Measurements from ENCODE around the gene MMP23B.

Gene MMP23B

DNA sequence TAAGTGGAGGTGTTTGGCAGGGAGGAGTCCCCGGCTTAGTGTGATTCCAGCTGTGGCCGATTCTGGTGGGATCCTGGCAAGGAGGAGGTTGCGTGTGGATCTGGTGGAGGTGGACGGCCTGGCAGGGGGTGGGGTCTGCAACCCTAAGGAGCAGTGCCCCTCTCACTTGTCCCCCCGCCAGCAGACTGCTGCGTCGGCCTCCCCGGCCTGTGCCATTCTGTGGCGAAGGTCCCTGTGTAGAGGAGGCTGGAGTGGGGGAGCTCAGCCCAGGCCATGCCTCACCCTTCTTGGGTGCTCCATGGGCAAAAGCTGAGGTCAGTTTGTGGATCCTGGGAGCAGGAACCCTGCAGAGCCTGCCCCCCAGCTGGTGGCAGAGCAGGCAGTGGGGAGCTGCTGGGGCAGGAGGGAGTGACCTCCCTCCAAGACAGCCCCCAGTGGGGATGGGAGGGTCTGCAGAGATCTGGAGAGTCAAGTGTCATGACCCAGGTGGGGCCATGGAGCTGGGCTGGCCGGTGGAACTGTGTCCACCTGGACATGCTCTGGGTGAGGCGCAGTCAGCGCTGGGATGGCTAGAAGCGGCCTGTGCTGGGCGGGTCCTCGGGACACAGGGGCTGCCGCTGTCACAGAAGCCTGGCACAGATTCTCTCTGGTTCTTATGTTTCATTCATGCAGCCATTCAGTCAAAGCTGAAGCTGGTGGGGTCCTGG, 11.4 kb upstream of the MMP23B start:
- DNase-seq (ENCODE audit: low read depth in 2 of 2) = no peak
- no peak overlapping the region for H3K4me3 ChIP-seq (replicated peaks in 1 of 2; ENCODE audit: low read depth in 2 of 2, low read length in 2 of 2)
- TF ChIP-seq, protein P1, sequence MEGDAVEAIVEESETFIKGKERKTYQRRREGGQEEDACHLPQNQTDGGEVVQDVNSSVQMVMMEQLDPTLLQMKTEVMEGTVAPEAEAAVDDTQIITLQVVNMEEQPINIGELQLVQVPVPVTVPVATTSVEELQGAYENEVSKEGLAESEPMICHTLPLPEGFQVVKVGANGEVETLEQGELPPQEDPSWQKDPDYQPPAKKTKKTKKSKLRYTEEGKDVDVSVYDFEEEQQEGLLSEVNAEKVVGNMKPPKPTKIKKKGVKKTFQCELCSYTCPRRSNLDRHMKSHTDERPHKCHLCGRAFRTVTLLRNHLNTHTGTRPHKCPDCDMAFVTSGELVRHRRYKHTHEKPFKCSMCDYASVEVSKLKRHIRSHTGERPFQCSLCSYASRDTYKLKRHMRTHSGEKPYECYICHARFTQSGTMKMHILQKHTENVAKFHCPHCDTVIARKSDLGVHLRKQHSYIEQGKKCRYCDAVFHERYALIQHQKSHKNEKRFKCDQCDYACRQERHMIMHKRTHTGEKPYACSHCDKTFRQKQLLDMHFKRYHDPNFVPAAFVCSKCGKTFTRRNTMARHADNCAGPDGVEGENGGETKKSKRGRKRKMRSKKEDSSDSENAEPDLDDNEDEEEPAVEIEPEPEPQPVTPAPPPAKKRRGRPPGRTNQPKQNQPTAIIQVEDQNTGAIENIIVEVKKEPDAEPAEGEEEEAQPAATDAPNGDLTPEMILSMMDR (IDR thresholded peaks at IDR 0.05; ENCODE audit: low read depth, low read length) = no peak

DNA sequence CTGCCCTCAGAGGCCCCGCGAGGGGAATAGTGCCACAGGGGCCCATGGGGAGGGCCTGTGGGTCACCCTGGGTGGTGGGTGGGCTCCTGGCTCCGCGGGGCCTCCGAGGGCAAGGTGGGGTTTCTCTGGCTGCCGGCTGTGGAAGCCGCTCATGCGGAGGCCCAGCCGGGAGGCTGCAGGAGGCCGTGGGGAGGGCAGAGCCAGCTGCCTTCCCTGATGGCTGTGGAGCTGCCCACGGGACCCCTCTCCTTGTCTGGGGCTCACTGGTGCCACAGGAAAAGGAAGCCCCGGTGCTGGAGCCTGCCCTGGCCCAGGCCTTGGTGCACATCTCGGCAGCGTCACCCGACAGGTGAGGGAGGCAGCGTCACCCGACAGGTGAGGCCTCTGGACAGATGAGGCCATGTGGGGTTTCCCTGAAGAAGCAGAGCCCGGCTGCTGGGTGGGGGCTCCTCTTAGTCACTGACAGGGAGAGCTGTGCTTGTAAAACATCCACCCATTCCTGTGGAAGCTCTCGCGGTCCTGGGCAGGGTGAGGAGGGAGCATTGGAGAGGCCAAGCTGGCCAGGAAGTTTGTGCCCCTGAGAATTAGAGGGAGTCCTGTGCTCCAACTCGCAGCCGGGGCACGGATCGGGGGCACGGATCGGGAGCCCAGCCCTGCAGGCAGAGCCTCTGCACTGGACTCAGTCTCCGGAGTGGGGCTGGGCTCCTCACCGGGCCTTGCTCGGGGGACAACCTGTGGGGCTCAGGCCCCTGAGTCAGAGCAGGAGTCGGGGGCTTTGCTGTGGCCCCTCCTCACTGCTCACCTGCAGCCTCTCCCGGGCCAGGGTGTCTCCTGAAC, 10.6 kb upstream of the MMP23B start:
- H3K4me3 ChIP-seq (replicated peaks in 1 of 2; ENCODE audit: low read depth in 2 of 2, low read length in 2 of 2) = no peak overlapping the region
- no peak for DNase-seq (ENCODE audit: low read depth in 2 of 2)
- TF ChIP-seq, protein P1 (IDR thresholded peaks at IDR 0.05; ENCODE audit: low read depth, low read length) = no peak

DNA sequence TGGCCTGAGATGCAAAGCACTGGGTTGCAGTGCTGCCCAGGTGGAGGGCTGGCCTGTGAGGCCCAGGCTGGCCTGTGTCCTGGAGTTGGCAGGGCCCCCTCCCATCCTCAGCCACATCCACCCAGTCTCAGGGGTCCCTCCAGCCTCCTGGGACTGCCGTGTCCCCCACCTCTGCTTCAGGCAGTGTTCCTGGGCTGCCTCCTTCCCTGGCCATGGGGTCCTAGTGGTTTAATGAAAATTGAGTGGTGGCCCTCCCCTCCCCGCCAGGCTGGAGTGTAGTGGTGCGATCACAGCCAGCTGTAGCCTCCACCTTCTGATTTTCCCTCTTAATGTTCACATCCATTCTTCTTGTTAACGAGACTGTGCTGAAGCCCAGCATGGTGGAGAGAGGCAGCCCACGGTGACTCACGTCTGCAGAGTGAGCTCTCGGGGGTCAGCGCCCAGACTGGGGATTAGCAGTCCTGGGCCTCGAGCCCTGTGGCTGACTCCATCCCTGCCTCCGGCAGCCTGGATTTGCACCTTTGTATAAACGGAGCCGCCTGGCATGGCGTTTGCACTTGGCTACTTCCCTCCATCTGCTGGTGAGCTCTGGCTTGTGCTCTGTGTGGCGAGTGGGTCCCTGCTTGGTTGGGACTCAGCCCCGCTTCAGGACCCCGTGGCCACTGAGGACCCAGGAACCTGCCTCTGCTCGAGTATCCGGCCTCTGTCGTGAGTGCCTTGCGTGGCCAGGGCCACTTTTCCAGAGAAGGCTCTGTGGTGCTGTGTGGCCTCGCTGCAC, 9.8 kb upstream of the MMP23B start:
- TF ChIP-seq, protein P1 (IDR thresholded peaks at IDR 0.05; ENCODE audit: low read depth, low read length) = no peak
- DNase-seq (ENCODE audit: low read depth in 2 of 2) = no peak

DNA sequence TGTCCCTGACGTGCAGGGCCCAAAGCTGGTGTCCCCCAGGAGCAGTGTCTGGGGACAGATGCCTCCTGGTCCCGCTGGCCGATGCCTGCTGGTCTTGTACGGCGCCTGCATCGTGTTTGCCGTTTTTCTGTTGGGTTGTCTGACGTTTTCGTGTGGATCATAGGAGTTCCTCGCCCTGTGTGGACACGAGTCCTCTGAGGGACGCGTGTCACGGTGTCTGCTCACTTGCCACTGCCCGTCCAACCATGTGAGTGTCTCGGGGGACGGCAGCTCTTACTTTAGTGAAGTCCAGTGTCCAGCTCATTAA, 9.2 kb upstream of the MMP23B start:
- TF ChIP-seq, protein P1 (IDR thresholded peaks at IDR 0.05; ENCODE audit: low read depth, low read length) = no peak
- DNase-seq (ENCODE audit: low read depth in 2 of 2) = no peak
- no peak overlapping the region for H3K4me3 ChIP-seq (replicated peaks in 1 of 2; ENCODE audit: low read depth in 2 of 2, low read length in 2 of 2)

More for the DNA sequence above, 9.8 kb upstream of the MMP23B start:
- H3K4me3 ChIP-seq (replicated peaks in 1 of 2; ENCODE audit: low read depth in 2 of 2, low read length in 2 of 2) = no peak overlapping the region

DNA sequence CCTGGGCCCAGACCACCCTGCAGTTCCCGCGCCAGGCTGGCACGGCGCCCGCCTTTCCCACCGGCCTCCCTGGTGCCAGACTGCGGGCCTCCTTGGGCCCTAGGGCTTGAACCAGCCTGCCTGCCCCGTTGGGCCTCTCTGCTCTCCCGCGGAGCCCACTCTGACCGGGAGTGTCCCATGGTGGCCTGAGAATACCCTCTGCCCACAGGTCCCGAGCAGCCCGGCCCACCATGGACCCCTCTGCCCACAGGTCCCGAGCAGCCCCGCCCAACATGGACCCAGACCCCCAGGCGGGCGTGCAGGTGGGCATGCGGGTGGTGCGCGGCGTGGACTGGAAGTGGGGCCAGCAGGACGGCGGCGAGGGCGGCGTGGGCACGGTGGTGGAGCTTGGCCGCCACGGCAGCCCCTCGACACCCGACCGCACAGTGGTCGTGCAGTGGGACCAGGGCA, 8.8 kb upstream of the MMP23B start:
- TF ChIP-seq, protein P1 (IDR thresholded peaks at IDR 0.05; ENCODE audit: low read depth, low read length) = no peak
- no peak overlapping the region for H3K4me3 ChIP-seq (replicated peaks in 1 of 2; ENCODE audit: low read depth in 2 of 2, low read length in 2 of 2)
- no peak for DNase-seq (ENCODE audit: low read depth in 2 of 2)

DNA sequence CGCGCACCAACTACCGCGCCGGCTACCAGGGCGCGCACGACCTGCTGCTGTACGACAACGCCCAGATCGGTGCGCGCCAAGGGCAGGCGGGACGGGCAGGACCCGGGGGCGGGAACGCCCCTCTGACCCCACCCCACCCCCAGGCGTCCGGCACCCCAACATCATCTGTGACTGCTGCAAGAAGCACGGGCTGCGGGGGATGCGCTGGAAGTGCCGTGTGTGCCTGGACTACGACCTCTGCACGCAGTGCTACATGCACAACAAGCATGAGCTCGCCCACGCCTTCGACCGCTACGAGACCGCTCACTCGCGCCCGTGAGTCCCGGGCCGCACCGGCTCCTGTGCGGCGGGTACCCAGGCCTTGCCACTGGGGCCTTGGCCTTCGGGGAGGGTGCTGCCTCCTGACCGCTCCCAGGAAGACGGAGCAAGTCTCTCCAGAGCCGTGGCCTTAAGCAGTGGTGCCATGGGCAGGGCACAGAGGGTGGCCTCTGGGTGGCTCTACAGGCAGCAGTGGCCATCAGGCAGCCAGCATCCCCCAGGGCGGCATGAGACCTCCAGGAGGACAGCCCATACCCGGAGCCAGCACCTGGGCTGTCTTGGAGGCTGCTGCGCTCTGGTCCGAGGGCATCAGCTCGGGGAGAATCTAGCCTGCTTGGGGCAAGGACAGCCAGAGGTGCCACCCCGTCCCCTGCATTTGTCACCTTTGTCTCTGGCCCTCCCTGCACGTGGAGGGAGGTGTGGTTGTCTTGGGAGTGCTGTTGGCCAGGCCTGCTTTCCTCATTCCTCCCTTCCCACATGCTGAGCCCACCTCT, 8.1 kb upstream of the MMP23B start:
- TF ChIP-seq, protein P1 (IDR thresholded peaks at IDR 0.05; ENCODE audit: low read depth, low read length) = no peak
- no peak overlapping the region for H3K4me3 ChIP-seq (replicated peaks in 1 of 2; ENCODE audit: low read depth in 2 of 2, low read length in 2 of 2)
- DNase-seq (ENCODE audit: low read depth in 2 of 2) = no peak

Data from cardiac fibroblast (primary cell).